SK-N-SH (cell line): ENCODE data around the gene PRKCG. TPM values are rescaled to one million over a fixed set of nuclear protein-coding genes. Genes with fewer than 3 reads are reported as not detected.

Experiments used
- CTCF ChIA-PET: fragments of 300-600, 350-600 bp; formaldehyde crosslinking; extraction: SDS; loops from one replicate; lab custom pipeline; 2021; lab: Yijun Ruan, JAX
- POLR2A ChIA-PET: fragments of 350-600 bp; sonication (Branson Sonifier 250); formaldehyde crosslinking; extraction: SDS; loops from one replicate; lab custom pipeline; 2020; ENCODE audit warnings: antibody characterized with exemption, inconsistent platforms; lab: Yijun Ruan, JAX
- DNase-seq: peaks from one replicate; pipeline ENCODE4 v3.0.0; 2012
- H2AFZ ChIP-seq: fragments of 200-600 bp; sonication (generic); 2 replicates; pipeline ENCODE4 v1.8.1; 2016; ENCODE audit warnings: antibody characterized with exemption, mild to moderate bottlenecking, low read depth
- H3F3A ChIP-seq: fragments of 200-600 bp; sonication (generic); replicated peaks from 2 replicates; pipeline ENCODE3; 2016; ENCODE audit warnings: antibody characterized with exemption, mild to moderate bottlenecking; ENCODE audit not compliant: insufficient read depth
- H3K27ac ChIP-seq, 2 experiments: fragments of 200-500 bp in 1 of 2; fragments of 200-600 bp in 1 of 2; sonication (Bioruptor generic) in 1 of 2; sonication (generic), shearing (Covaris generic) in 1 of 2; 2 replicates each; pipeline versions ENCODE4 v1.5.1 to v1.6.1; 2014 to 2016; ENCODE audit warnings: low read depth in 2 of 2, inconsistent platforms in 1 of 2, low read length in 1 of 2, mild to moderate bottlenecking in 1 of 2, mixed read lengths in 1 of 2
- H3K27me3 ChIP-seq: fragments of 200-600 bp; sonication (generic), shearing (Covaris generic); 2 replicates; pipeline ENCODE4 v1.6.1; 2016; ENCODE audit warnings: mixed run types; ENCODE audit not compliant: insufficient read depth
- H3K36me3 ChIP-seq, 2 experiments: fragments of 200-500 bp in 1 of 2; fragments of 200-600 bp in 1 of 2; sonication (Bioruptor generic) in 1 of 2; sonication (generic) in 1 of 2; replicated peaks in 1 of 2; 2 replicates each; pipeline versions ENCODE3 to v1.5.1; 2014 to 2016; ENCODE audit warnings: low read length in 1 of 2, mild to moderate bottlenecking in 1 of 2; ENCODE audit not compliant: insufficient read depth in 2 of 2, control insufficient read depth in 1 of 2
- H3K4me1 ChIP-seq, 2 experiments: fragments of 200-500 bp in 1 of 2; fragments of 200-600 bp in 1 of 2; sonication (Bioruptor generic) in 1 of 2; sonication (generic), shearing (Covaris generic) in 1 of 2; 2 replicates each; pipeline versions ENCODE4 v1.5.1 to v1.6.1; 2014 to 2016; ENCODE audit warnings: low read depth in 1 of 2, low read length in 1 of 2, mixed run types in 1 of 2; ENCODE audit not compliant: insufficient read depth in 2 of 2, control insufficient read depth in 1 of 2
- H3K4me2 ChIP-seq: fragments of 200-600 bp; sonication (generic), shearing (Covaris generic); 2 replicates; pipeline ENCODE4 v1.6.1; 2017; ENCODE audit warnings: mixed run types
- H3K4me3 ChIP-seq, 2 experiments: fragments of 200-500 bp in 1 of 2; fragments of 200-600 bp in 1 of 2; sonication (Bioruptor generic) in 1 of 2; sonication (generic), shearing (Covaris generic) in 1 of 2; 2 replicates each; pipeline versions ENCODE4 v1.5.1 to v1.8.1; 2014 to 2016; ENCODE audit warnings: low read depth in 2 of 2, inconsistent platforms in 1 of 2, low read length in 1 of 2, mild to moderate bottlenecking in 1 of 2, mixed read lengths in 1 of 2, moderate library complexity in 1 of 2
- H3K79me2 ChIP-seq: fragments of 200-600 bp; sonication (generic); 2 replicates; pipeline ENCODE4 v1.8.1; 2017; ENCODE audit warnings: mild to moderate bottlenecking; ENCODE audit not compliant: insufficient read depth
- H3K9ac ChIP-seq: fragments of 200-600 bp; sonication (generic); 2 replicates; pipeline ENCODE4 v1.6.1; 2017; ENCODE audit warnings: mixed run types
- H3K9me2 ChIP-seq: fragments of 200-600 bp; sonication (generic); 2 replicates; pipeline ENCODE4 v1.6.1; 2017; ENCODE audit warnings: mixed run types
- H3K9me3 ChIP-seq: fragments of 200-600 bp; sonication (generic); 2 replicates; pipeline ENCODE4 v1.6.1; 2017; ENCODE audit warnings: mixed run types, mild to moderate bottlenecking, moderate library complexity
- H4K20me1 ChIP-seq: fragments of 200-600 bp; sonication (generic); 2 replicates; pipeline ENCODE4 v1.6.1; 2017; ENCODE audit warnings: mild to moderate bottlenecking, mixed run types; ENCODE audit not compliant: insufficient read depth
- CHD2 ChIP-seq: fragments of 150-350 bp; IDR thresholded peaks from 2 replicates; pipeline ENCODE4 v1.6.1; 2018; ENCODE audit warnings: low read length; ENCODE audit not compliant: partially characterized antibody
- EP300 ChIP-seq, 2 experiments: IDR thresholded peaks; 2 replicates each; pipeline versions ENCODE4 v1.4.0 to v1.6.1; 2012; ENCODE audit warnings: borderline replicate concordance in 1 of 2, low read depth in 1 of 2, low read length in 1 of 2
- EZH2phosphoT487 ChIP-seq: fragments of 200-600 bp; sonication (generic); IDR thresholded peaks from 2 replicates; pipeline ENCODE4 v1.6.1; 2017; ENCODE audit warnings: low read depth, mixed run types, mild to moderate bottlenecking, antibody characterized with exemption, moderate library complexity, borderline replicate concordance
- FOXM1 ChIP-seq: IDR thresholded peaks from 2 replicates; pipeline ENCODE4 v1.4.0; 2012; ENCODE audit warnings: low read depth, mild to moderate bottlenecking
- GATA2 ChIP-seq: sonication (generic); formaldehyde crosslinking; IDR thresholded peaks from 2 replicates; pipeline ENCODE4 v1.5.0; 2020; ENCODE audit warnings: mild to moderate bottlenecking, missing genetic modification reagents
- MEF2A ChIP-seq: IDR thresholded peaks from 2 replicates; pipeline ENCODE4 v1.4.0; 2012; ENCODE audit warnings: low read depth, borderline replicate concordance
- NFIC ChIP-seq: IDR thresholded peaks from 2 replicates; pipeline ENCODE4 v1.4.0; 2012; ENCODE audit warnings: borderline replicate concordance
- RCOR1 ChIP-seq: fragments of 150-350 bp; IDR thresholded peaks from 2 replicates; pipeline ENCODE4 v1.6.1; 2017; ENCODE audit warnings: antibody characterized with exemption, low read length
- SIN3A ChIP-seq: IDR thresholded peaks from 2 replicates; pipeline ENCODE4 v1.6.1; 2012; ENCODE audit warnings: low read depth, mild to moderate bottlenecking, low read length, moderate library complexity, borderline replicate concordance
- TCF12 ChIP-seq: IDR thresholded peaks from 2 replicates; pipeline ENCODE4 v1.4.0; 2012
- YY1 ChIP-seq: IDR thresholded peaks from 2 replicates; pipeline ENCODE4 v1.4.0; 2012; ENCODE audit warnings: low read depth, mild to moderate bottlenecking
- WGBS: methylation state at CpG from one replicate; pipeline ENCODE4 v1.1.6; 2017; ENCODE audit warnings: low lambda C conversion rate; 5-methylcytosine and 5-hydroxymethylcytosine counted together
- polyA plus RNA-seq, 3 experiments: library from polyadenylated mRNA; depleted of rRNA; stranded (reverse); fragments of >200 nt; gene quantifications; 2 replicates each; pipeline ENCODE4 v1.2.3, GENCODE V29; 2012
- TF ChIP-seq, protein P1 (sequence below): fragments of 200-600 bp; sonication (generic); IDR thresholded peaks from 2 replicates; pipeline ENCODE4 v1.6.1; 2017; ENCODE audit warnings: antibody characterized with exemption, mild to moderate bottlenecking, moderate library complexity
- TF ChIP-seq, protein P2 (sequence below): fragments of 150-350 bp; IDR thresholded peaks from 2 replicates; pipeline ENCODE4 v1.6.1; 2017; ENCODE audit warnings: antibody characterized with exemption, low read length, low read depth, borderline replicate concordance
- TF ChIP-seq, protein P3 (sequence below): IDR thresholded peaks from 2 replicates; pipeline ENCODE4 v1.4.0; 2012; ENCODE audit warnings: low read depth
- TF ChIP-seq, protein P4 (sequence below): IDR thresholded peaks from 2 replicates; pipeline ENCODE4 v1.4.0; 2012; ENCODE audit warnings: low read depth, borderline replicate concordance
- TF ChIP-seq, protein P5 (sequence below): IDR thresholded peaks from 2 replicates; pipeline ENCODE4 v1.6.1; 2012; ENCODE audit warnings: mild to moderate bottlenecking, low read depth, low read length, moderate library complexity

Gene PRKCG
- polyA plus RNA-seq, 1 of the 3 experiments (the other 2 are of a cell fraction) = 0.08 TPM

DNA sequence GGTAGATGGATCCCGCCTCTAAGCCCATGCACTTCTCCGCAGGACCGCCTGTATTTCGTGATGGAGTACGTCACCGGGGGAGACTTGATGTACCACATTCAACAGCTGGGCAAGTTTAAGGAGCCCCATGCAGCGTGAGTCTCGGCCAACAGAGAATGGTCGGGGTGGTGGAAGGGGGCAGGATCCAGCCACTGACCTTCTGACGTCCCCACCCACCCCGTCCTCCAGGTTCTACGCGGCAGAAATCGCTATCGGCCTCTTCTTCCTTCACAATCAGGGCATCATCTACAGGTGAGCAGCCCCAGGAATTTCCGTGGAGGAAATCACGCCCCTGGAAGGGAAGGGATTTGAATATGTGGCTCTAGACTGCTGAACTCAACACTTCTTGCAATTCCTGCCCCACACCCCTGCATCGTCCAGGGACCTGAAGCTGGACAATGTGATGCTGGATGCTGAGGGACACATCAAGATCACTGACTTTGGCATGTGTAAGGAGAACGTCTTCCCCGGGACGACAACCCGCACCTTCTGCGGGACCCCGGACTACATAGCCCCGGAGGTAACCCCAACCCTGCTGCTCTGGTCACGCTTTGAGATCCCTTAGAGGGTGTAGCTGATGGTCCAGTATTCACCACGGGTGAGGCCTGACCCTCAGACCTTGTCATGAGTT is 18.3 kb downstream of the PRKCG start (continued):
- TF ChIP-seq, protein P1, sequence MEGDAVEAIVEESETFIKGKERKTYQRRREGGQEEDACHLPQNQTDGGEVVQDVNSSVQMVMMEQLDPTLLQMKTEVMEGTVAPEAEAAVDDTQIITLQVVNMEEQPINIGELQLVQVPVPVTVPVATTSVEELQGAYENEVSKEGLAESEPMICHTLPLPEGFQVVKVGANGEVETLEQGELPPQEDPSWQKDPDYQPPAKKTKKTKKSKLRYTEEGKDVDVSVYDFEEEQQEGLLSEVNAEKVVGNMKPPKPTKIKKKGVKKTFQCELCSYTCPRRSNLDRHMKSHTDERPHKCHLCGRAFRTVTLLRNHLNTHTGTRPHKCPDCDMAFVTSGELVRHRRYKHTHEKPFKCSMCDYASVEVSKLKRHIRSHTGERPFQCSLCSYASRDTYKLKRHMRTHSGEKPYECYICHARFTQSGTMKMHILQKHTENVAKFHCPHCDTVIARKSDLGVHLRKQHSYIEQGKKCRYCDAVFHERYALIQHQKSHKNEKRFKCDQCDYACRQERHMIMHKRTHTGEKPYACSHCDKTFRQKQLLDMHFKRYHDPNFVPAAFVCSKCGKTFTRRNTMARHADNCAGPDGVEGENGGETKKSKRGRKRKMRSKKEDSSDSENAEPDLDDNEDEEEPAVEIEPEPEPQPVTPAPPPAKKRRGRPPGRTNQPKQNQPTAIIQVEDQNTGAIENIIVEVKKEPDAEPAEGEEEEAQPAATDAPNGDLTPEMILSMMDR = no peak
- TF ChIP-seq MEF2A (no peak), GATA2 (CRISPR knock-in tag) (no peak), FOXM1 (no peak), RCOR1 (no peak), NFIC (no peak), CHD2 (no peak), EZH2phosphoT487 (no peak), YY1 (no peak), EP300 (IDR thresholded peaks at IDR 0.05; ENCODE audit: borderline replicate concordance in 1 of 2, low read depth in 1 of 2, low read length in 1 of 2) (no peak)
- TF ChIP-seq, protein P2, sequence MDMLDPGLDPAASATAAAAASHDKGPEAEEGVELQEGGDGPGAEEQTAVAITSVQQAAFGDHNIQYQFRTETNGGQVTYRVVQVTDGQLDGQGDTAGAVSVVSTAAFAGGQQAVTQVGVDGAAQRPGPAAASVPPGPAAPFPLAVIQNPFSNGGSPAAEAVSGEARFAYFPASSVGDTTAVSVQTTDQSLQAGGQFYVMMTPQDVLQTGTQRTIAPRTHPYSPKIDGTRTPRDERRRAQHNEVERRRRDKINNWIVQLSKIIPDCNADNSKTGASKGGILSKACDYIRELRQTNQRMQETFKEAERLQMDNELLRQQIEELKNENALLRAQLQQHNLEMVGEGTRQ = no peak
- TF ChIP-seq, protein P3, sequence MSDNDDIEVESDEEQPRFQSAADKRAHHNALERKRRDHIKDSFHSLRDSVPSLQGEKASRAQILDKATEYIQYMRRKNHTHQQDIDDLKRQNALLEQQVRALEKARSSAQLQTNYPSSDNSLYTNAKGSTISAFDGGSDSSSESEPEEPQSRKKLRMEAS = no peak
- TF ChIP-seq, protein P4, sequence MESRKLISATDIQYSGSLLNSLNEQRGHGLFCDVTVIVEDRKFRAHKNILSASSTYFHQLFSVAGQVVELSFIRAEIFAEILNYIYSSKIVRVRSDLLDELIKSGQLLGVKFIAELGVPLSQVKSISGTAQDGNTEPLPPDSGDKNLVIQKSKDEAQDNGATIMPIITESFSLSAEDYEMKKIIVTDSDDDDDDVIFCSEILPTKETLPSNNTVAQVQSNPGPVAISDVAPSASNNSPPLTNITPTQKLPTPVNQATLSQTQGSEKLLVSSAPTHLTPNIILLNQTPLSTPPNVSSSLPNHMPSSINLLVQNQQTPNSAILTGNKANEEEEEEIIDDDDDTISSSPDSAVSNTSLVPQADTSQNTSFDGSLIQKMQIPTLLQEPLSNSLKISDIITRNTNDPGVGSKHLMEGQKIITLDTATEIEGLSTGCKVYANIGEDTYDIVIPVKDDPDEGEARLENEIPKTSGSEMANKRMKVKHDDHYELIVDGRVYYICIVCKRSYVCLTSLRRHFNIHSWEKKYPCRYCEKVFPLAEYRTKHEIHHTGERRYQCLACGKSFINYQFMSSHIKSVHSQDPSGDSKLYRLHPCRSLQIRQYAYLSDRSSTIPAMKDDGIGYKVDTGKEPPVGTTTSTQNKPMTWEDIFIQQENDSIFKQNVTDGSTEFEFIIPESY = no peak
- TF ChIP-seq, all 33 proteins: peak for 0

DNA sequence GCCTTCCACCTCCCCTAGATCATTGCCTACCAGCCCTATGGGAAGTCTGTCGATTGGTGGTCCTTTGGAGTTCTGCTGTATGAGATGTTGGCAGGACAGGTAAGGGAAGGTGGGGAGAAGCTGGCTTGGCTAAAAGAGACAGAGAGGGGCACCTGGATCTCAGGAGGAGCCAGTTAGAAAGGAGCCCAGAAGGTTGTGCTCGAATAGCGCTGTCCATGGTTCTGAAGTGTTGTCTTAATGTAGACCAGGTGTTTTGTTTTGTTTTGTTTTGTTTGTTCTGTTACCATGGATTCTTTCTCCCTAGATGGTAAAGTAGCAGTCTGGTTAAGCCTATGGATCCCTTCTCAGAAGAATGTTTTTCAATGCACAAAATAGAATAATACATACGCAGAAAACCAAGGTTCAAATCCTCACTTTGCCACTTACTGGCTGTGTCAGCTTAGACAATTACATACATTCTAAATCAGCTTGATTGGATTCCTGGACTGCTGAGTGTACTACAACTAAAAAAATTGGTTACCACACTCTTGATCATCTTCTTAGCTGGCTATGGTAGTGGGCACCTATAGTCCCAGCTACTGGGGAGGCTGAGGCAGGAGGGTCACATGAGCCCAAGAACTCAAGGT is 21.2 kb downstream of the PRKCG start:
- 53% methylated on average over 4 of the region's 4 CpGs for WGBS
- H3K27me3 ChIP-seq = peaks cover 39% of the 10 kb centered on the region
- H2AFZ ChIP-seq = no peak overlapping the region
- no peak overlapping the region for H3K4me3 ChIP-seq
- no peak for DNase-seq
- no peak for TF ChIP-seq SIN3A
- TF ChIP-seq, protein P5, sequence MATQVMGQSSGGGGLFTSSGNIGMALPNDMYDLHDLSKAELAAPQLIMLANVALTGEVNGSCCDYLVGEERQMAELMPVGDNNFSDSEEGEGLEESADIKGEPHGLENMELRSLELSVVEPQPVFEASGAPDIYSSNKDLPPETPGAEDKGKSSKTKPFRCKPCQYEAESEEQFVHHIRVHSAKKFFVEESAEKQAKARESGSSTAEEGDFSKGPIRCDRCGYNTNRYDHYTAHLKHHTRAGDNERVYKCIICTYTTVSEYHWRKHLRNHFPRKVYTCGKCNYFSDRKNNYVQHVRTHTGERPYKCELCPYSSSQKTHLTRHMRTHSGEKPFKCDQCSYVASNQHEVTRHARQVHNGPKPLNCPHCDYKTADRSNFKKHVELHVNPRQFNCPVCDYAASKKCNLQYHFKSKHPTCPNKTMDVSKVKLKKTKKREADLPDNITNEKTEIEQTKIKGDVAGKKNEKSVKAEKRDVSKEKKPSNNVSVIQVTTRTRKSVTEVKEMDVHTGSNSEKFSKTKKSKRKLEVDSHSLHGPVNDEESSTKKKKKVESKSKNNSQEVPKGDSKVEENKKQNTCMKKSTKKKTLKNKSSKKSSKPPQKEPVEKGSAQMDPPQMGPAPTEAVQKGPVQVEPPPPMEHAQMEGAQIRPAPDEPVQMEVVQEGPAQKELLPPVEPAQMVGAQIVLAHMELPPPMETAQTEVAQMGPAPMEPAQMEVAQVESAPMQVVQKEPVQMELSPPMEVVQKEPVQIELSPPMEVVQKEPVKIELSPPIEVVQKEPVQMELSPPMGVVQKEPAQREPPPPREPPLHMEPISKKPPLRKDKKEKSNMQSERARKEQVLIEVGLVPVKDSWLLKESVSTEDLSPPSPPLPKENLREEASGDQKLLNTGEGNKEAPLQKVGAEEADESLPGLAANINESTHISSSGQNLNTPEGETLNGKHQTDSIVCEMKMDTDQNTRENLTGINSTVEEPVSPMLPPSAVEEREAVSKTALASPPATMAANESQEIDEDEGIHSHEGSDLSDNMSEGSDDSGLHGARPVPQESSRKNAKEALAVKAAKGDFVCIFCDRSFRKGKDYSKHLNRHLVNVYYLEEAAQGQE = peak; percentile 97
- TF ChIP-seq TCF12 = peak; percentile 38; the same call in 1 of the 2 replicates
- no peaks in the 10 kb centered on the region for H3K79me2 ChIP-seq
- no peak overlapping the region for H3K9ac ChIP-seq
- H3K27ac ChIP-seq = no peak overlapping the region
- H3K4me1 ChIP-seq = peaks cover 0 to 17% of the 10 kb centered on the region in 2 experiments; a peak in 1 of 4 replicates
- peaks cover 7% of the 10 kb centered on the region for H3F3A ChIP-seq
- H3K36me3 ChIP-seq = no peaks in the 10 kb centered on the region
- ChIA-PET CTCF (interaction anchor here (4.9 kb wide), 1 partner anchor 121 kb away, joined by 26 read pairs; no protein-coding TSS in a partner anchor), POLR2A (no interaction called here)
- H3K4me2 ChIP-seq = no peak overlapping the region
- no peaks in the 10 kb centered on the region for H4K20me1 ChIP-seq
- no peaks in the 10 kb centered on the region for H3K9me2 ChIP-seq
- H3K9me3 ChIP-seq = no peaks in the 10 kb centered on the region
